Lung (tissue), 12 donors: Measurements from ENCODE around the gene EIF2S2. TPM values are rescaled to one million over a fixed set of nuclear protein-coding genes. Genes with fewer than 3 reads are reported as not detected.

Experiments
- ATAC-seq: fragments of 200-7000 bp; cut with Tn5 transposase; one replicate; pipeline ENCODE4 v1.9.1; 2020; ENCODE audit warnings: moderate number of reproducible peaks; ENCODE audit not compliant: insufficient read depth, low FRiP score
- DNase-seq, 3 donors: peaks; one replicate each; pipeline ENCODE4 v3.0.0-alpha.2; 2013 to 2017
- H3K27ac ChIP-seq, 2 donors: one replicate each; pipeline ENCODE4 v1.5.1; 2013; ENCODE audit warnings: mild to moderate bottlenecking in 2 of 2, moderate library complexity in 2 of 2, control low read depth in 1 of 2, inconsistent platforms in 1 of 2, low read depth in 1 of 2, low read length in 1 of 2
- H3K27me3 ChIP-seq, 3 donors: one replicate each; pipeline ENCODE4 v1.5.1; 2013; ENCODE audit warnings: low read length in 2 of 3; ENCODE audit not compliant: control insufficient read depth in 3 of 3, insufficient read depth in 3 of 3
- H3K36me3 ChIP-seq, 4 donors: one replicate each; pipeline ENCODE4 v1.5.1; 2013; ENCODE audit warnings: low read length in 4 of 4, mild to moderate bottlenecking in 1 of 4, moderate library complexity in 1 of 4; ENCODE audit not compliant: control insufficient read depth in 4 of 4, insufficient read depth in 4 of 4
- H3K4me1 ChIP-seq, 5 donors: one replicate each; pipeline ENCODE4 v1.5.1; 2013; ENCODE audit warnings: low read length in 5 of 5, mild to moderate bottlenecking in 2 of 5, moderate library complexity in 1 of 5; ENCODE audit not compliant: control insufficient read depth in 5 of 5, insufficient read depth in 5 of 5
- H3K4me3 ChIP-seq: one replicate; pipeline ENCODE4 v1.5.1; 2013; ENCODE audit warnings: mild to moderate bottlenecking, control low read depth, moderate library complexity
- H3K9ac ChIP-seq, 2 donors: one replicate each; pipeline ENCODE4 v1.5.1; 2013; ENCODE audit warnings: low read length in 2 of 2, control low read depth in 1 of 2; ENCODE audit not compliant: insufficient read depth in 1 of 2
- H3K9me3 ChIP-seq, 4 donors: one replicate each; pipeline ENCODE4 v1.5.1; 2013; ENCODE audit warnings: low read length in 3 of 4, mild to moderate bottlenecking in 1 of 4, moderate library complexity in 1 of 4; ENCODE audit not compliant: control insufficient read depth in 4 of 4, insufficient read depth in 3 of 4
- WGBS, 2 donors: extraction: QIAGEN DNeasy Blood & Tissue Kit; methylation state at CpG; one replicate each; pipeline ENCODE4 v1.1.7; 2013; 5-methylcytosine and 5-hydroxymethylcytosine counted together
- polyA plus RNA-seq, 2 donors: library from polyadenylated mRNA; stranded (reverse); fragments of 200-250 nt; gene quantifications; one replicate each; pipeline ENCODE4 v1.2.1, GENCODE V29; 2013
- total RNA-seq, 2 donors: library from RNA; depleted of rRNA in 1 of 2; stranded (reverse); fragments of >200 nt in 1 of 2; gene quantifications; one replicate each; pipeline ENCODE4 v1.2.1, GENCODE V29; 2014 to 2021
- TF ChIP-seq, protein P1 (sequence below): IDR thresholded peaks from 2 replicates; pipeline ENCODE4 v1.5.1; 2012; ENCODE audit warnings: mild to moderate bottlenecking; ENCODE audit errors: control extremely low read depth, extremely low read depth
- donor health status: control.
- donor health status: control.
- donor health status: Bipolar disorder and iron deficiency.
- donor health status: healthy.
- donor health status: DM: yes; HTN: yes; CAD: no.

EIF2S2 gene
- total and polyA plus RNA-seq, 4 donors: 37.5 to 69.7 (median 52.1) TPM

- ATAC-seq: no peak
- Histone ChIP-seq H3K36me3 (no peaks in the 10 kb centered on the region), H3K4me1 (peaks cover 0 to 1% (median 0%) of the 10 kb centered on the region in 5 donors), H3K9me3 (no peaks in the 10 kb centered on the region), H3K27ac (no peak overlapping the region), H3K9ac (no peak overlapping the region), H3K27me3 (no peaks in the 10 kb centered on the region), H3K4me3 (no peak overlapping the region)
- TF ChIP-seq, protein P1, sequence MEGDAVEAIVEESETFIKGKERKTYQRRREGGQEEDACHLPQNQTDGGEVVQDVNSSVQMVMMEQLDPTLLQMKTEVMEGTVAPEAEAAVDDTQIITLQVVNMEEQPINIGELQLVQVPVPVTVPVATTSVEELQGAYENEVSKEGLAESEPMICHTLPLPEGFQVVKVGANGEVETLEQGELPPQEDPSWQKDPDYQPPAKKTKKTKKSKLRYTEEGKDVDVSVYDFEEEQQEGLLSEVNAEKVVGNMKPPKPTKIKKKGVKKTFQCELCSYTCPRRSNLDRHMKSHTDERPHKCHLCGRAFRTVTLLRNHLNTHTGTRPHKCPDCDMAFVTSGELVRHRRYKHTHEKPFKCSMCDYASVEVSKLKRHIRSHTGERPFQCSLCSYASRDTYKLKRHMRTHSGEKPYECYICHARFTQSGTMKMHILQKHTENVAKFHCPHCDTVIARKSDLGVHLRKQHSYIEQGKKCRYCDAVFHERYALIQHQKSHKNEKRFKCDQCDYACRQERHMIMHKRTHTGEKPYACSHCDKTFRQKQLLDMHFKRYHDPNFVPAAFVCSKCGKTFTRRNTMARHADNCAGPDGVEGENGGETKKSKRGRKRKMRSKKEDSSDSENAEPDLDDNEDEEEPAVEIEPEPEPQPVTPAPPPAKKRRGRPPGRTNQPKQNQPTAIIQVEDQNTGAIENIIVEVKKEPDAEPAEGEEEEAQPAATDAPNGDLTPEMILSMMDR: no peak
- DNase-seq: no peak
- WGBS, 2 donors: 93 to 94% methylated on average over 2 of the region's 2 CpGs
Measured at GRCh38 chr20:34120213-34120612, 8.2 kb upstream of the EIF2S2 start.

DNA sequence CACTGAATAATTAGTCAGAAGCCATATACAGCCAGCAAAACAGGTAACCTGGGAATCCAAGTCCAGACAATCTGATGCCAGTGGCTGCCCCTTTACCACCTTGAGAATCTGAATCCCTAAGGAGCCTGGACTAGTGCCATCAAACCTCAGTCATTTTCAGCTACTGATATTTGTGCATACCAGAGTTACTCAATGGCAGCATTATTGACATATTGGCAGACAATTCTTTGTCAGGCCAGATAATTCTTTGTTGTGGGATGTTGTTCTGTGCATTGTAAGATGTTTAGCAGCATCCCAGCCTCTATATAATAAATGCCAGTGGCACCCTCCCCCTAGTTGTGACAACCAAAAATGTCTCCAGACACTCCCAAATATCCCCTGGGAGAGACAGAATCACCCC lies 3.2 kb upstream of the EIF2S2 start:
- H3K27me3 ChIP-seq: no peaks in the 10 kb centered on the region
- H3K36me3 ChIP-seq: peaks cover 0 to 5% (median 0%) of the 10 kb centered on the region in 4 donors
- no peak overlapping the region for H3K4me3 ChIP-seq
- TF ChIP-seq, protein P1: no peak
- H3K9me3 ChIP-seq: no peaks in the 10 kb centered on the region
- DNase-seq (no peak), ATAC-seq (no peak)
- no peak overlapping the region for H3K27ac ChIP-seq
- H3K9ac ChIP-seq: no peak overlapping the region
- H3K4me1 ChIP-seq: peaks cover 0 to 9% (median 5%) of the 10 kb centered on the region in 5 donors

DNA sequence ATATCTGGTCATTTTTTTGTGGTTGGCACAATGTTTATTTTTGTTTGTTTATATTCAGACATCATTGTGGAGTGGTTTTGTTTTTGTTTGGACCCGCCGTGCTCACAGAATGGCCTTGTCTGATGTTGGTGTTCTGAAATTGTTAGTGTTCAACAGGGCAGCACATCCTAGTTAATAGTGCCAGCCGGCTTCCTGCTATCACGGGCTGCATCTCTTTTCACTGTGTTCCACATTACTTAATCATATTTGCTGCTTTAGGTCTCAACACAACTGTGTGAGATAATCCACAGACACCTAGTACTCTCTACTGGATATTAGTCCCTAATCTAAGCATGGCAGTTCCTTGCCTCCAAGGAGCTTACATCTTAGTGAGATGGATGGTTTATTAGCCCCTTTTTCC lies 2.8 kb upstream of the EIF2S2 start:
- no peak overlapping the region for H3K27ac ChIP-seq
- ATAC-seq: no peak

More for the DNA sequence above, 2.8 kb upstream of the EIF2S2 start:
- Histone ChIP-seq H3K27me3 (no peaks in the 10 kb centered on the region), H3K9ac (no peak overlapping the region), H3K9me3 (no peaks in the 10 kb centered on the region), H3K36me3 (peaks cover 0 to 5% (median 0%) of the 10 kb centered on the region in 4 donors), H3K4me3 (no peak overlapping the region), H3K4me1 (peaks cover 0 to 12% (median 7%) of the 10 kb centered on the region in 5 donors)
- TF ChIP-seq, protein P1: no peak
- no peak for DNase-seq
- 84 to 90% methylated on average over 4 of the region's 4 CpGs for WGBS, 2 donors
